ENCODE results near the gene PFDN6. TPM values are rescaled to one million over a fixed set of nuclear protein-coding genes. Genes with fewer than 3 reads are reported as not detected.
A peak's percentile ranks its signal among the peaks of the same experiment; 100 is the strongest.

The PFDN6 gene
- total RNA-seq, 1 donor = 21.7 TPM

- no peak for TF ChIP-seq CTCF (IDR thresholded peaks at IDR 0.05; ENCODE audit: insufficient read depth, low read length)
- peak overlapping the region; percentile 92 for H3K4me3 ChIP-seq (ENCODE audit: low read depth, low read length)
- DNase-seq (ENCODE audit: low read depth) = no peak
Measured at GRCh38 chr6:33314943-33315792, 25.8 kb downstream of the PFDN6 start.

GRCh38 chr6:33315793-33316602, 26.6 kb downstream of the PFDN6 start:
- H3K4me3 ChIP-seq (ENCODE audit: low read depth, low read length) = no peak overlapping the region
- TF ChIP-seq CTCF (IDR thresholded peaks at IDR 0.05; ENCODE audit: insufficient read depth, low read length) = no peak
- no peak for DNase-seq (ENCODE audit: low read depth)

- no peak for TF ChIP-seq CTCF (IDR thresholded peaks at IDR 0.05; ENCODE audit: insufficient read depth, low read length)
- H3K4me3 ChIP-seq (ENCODE audit: low read depth, low read length) = peak overlapping the region; percentile 66
- no peak for DNase-seq (ENCODE audit: low read depth)
Measured at GRCh38 chr6:33316603-33317418, 27.4 kb downstream of the PFDN6 start.

- H3K4me3 ChIP-seq (ENCODE audit: low read depth, low read length) = peak overlapping the region; percentile 70
- no peak for DNase-seq (ENCODE audit: low read depth)
- no peak for TF ChIP-seq CTCF (IDR thresholded peaks at IDR 0.05; ENCODE audit: insufficient read depth, low read length)
Measured at GRCh38 chr6:33317419-33317668, 27.9 kb downstream of the PFDN6 start.

GRCh38 chr6:33317669-33318425, 28.4 kb downstream of the PFDN6 start, which contains the start of gene ZBTB22:
Gene ZBTB22 (minus strand): TSS chr6:33317744. CDS start chr6:33316916, 828 bp downstream.
- H3K4me3 ChIP-seq (ENCODE audit: low read depth, low read length) = peak within 1 kb of the TSS; percentile 70
- no peak for TF ChIP-seq CTCF (IDR thresholded peaks at IDR 0.05; ENCODE audit: insufficient read depth, low read length)
- DNase-seq (ENCODE audit: low read depth) = peak; percentile 99

All from fibroblast of the aortic adventitia (primary cell).